ENCODE data around the gene AHDC1. TPM values are rescaled to one million over a fixed set of nuclear protein-coding genes. Genes with fewer than 3 reads are reported as not detected.

The AHDC1 gene
- total RNA-seq, 2 experiments from 2014 or later, result 10.3 to 12.1 TPM

DNA sequence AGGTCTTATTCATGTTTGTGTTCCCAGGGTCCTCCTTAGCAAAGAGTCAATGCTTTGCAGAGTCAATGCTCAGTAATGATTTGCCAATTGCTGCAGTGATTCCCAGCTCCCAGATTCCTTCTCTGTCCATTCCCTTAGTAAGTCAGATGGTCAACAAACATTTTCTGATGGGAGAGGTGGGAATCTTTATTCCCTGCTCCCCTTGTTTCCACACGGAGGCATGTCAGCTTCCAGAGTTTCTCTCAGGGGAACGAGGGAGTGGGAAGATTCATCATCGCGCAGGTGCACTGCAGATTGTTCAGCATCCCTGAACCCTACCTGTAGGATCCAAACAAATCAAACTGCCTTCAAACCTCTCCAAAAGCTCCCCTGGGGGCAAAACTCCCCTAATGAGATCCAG is 7.5 kb upstream of the AHDC1 start:
- CTCF ChIA-PET, result interaction anchor here (0.6 to 2.2 kb wide), 3 partner anchors 51 to 78 kb away, joined by 6 to 23 read pairs (median 6); no protein-coding TSS in a partner anchor
- no peaks in the 10 kb centered on the region for H3K27me3 Mint-ChIP-seq
- H3K4me3 Mint-ChIP-seq, result no peak overlapping the region
- no peaks in the 10 kb centered on the region for H3K36me3 Mint-ChIP-seq (ENCODE audit: low read depth)
- no peak overlapping the region for H3K27ac Mint-ChIP-seq
- H3K4me1 Mint-ChIP-seq, result peaks cover 26% of the 10 kb centered on the region
- H3K9me3 Mint-ChIP-seq (ENCODE audit: low read depth), result no peaks in the 10 kb centered on the region
- DNase-seq (no peak), ATAC-seq (no peak)
- intact Hi-C loops (cut with DNase I, micrococcal nuclease), result no loop called here
- POLR2A ChIA-PET, result interaction anchor here (0.5 kb wide), 1 partner anchor 53 kb away, joined by 3 read pairs; no protein-coding TSS in a partner anchor

DNA sequence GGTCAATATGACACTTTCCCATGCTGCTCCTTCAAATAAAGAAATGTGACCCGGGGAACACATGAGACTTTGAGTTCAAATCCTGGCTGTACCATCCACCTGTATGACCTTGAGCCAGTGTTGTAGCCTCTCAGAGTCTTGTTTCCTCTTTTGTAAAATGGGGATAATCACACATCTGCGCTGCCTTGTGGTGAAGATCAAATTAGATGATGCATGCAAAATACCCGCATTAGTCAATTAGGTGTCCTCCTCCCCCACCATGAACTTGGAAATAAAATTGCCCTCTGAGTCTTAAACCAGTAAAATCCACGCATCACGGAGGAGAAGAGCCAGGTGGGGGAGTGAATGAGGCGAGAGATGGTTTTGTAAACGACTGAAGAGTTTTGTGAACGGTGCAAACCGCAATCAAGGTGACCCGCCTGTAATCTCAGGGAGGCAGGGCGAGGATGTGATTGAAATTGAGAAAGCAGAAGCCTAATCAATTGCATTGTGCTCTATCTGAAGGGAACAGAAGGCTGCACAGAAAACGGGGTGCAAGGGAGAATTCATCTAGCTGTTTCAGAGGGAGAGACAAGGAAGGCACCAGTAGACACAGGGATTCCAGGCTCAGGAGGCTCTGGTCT is 5.8 kb upstream of the AHDC1 start:
- no peaks in the 10 kb centered on the region for H3K27me3 Mint-ChIP-seq
- intact Hi-C loops (cut with DNase I, micrococcal nuclease), result loop anchor here in 1 of 2 experiments (10.0 kb wide), 1 partner anchor 285 kb away; the partner anchor contains the start of gene TMEM222
- H3K4me3 Mint-ChIP-seq, result no peak overlapping the region
- H3K27ac Mint-ChIP-seq, result no peak overlapping the region
- ChIA-PET CTCF (interaction anchor here (0.8 to 6.7 kb wide), 7 partner anchors 23 to 196 kb away, joined by 3 to 172 read pairs (median 8); no protein-coding TSS in a partner anchor), POLR2A (no interaction called here)
- ATAC-seq (peak; percentile 22), DNase-seq (peak; percentile 38)
- no peaks in the 10 kb centered on the region for H3K36me3 Mint-ChIP-seq (ENCODE audit: low read depth)
- peaks cover 20% of the 10 kb centered on the region for H3K4me1 Mint-ChIP-seq
- no peaks in the 10 kb centered on the region for H3K9me3 Mint-ChIP-seq (ENCODE audit: low read depth)

DNA sequence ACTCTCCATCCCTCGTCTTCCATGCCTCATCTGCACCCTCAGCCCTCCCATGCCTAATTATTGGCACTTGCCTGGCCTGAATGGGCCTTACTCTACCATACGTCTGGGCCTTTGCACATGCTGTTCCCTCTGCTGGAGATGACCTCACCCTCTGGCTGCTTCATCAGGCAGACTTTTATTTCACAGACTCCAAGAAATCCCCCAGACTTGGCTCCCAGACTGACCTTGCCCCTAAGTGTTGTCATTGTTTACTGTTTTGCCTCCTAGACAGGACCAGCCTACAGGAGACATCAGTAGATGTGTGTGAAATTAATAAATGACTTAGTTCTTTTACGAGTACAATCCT is 5.2 kb upstream of the AHDC1 start:
- CTCF ChIA-PET, result interaction anchor here (0.8 to 6.7 kb wide), 7 partner anchors 24 to 211 kb away, joined by 3 to 172 read pairs (median 8); no protein-coding TSS in a partner anchor
- Mint-ChIP-seq H3K4me1 (peaks cover 16% of the 10 kb centered on the region), H3K9me3 (ENCODE audit: low read depth) (no peaks in the 10 kb centered on the region), H3K27me3 (no peaks in the 10 kb centered on the region), H3K36me3 (ENCODE audit: low read depth) (no peaks in the 10 kb centered on the region), H3K4me3 (no peak overlapping the region), H3K27ac (no peak overlapping the region)
- intact Hi-C loops (cut with DNase I, micrococcal nuclease), result loop anchor here in 1 of 2 experiments (10.0 kb wide), 1 partner anchor 284 kb away; the partner anchor contains the start of gene TMEM222
- ATAC-seq, result peak; percentile 9
- POLR2A ChIA-PET, result no interaction called here
- peak; percentile 24 for DNase-seq

DNA sequence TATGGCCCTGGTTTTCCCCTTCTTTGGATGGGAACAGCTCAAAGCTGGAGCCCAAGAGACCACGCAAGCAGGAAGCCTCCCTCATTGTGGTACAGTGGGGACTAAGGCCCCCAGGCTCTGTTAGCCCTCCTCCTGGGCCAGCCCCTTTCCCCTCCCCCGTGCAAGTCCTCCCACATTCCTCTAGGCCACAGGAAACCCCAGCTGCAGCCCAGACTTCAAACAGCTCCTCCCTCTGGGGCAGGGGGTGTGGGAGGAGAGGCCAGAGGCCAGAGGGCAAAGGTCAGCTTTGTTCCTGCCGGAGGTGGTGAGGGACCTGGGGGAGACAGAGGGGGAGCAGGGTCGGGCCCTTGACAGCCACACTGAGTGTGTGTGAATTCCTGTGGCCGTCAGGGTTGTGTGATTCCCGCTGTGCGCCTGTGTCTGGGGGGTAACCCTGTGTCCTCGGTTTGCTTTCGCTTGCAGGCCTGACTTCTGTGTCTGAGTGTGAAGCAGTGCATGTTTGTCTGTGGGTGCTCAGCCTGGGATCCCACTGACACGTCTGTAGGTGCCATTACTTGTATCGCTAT is 3.4 kb upstream of the AHDC1 start:
- intact Hi-C loops (cut with DNase I, micrococcal nuclease), result loop anchor here in 1 of 2 experiments (2.0 to 10.0 kb wide), 3 partner anchors 191 to 311 kb away; partner anchors contain the start of gene TMEM222
- Mint-ChIP-seq H3K36me3 (ENCODE audit: low read depth) (no peaks in the 10 kb centered on the region), H3K27ac (no peak overlapping the region), H3K27me3 (no peaks in the 10 kb centered on the region), H3K4me3 (no peak overlapping the region), H3K4me1 (peaks cover 9% of the 10 kb centered on the region), H3K9me3 (ENCODE audit: low read depth) (no peaks in the 10 kb centered on the region)
- ATAC-seq (no peak), DNase-seq (no peak)
- POLR2A ChIA-PET, result interaction anchor here (0.6 to 2.3 kb wide), 2 partner anchors 36 to 55 kb away, joined by 4 to 7 read pairs; no protein-coding TSS in a partner anchor
- CTCF ChIA-PET, result interaction anchor here (0.6 to 6.7 kb wide), 56 partner anchors 10 to 610 kb away, joined by 3 to 172 read pairs (median 4); partner anchors contain the start of gene IFI6

DNA sequence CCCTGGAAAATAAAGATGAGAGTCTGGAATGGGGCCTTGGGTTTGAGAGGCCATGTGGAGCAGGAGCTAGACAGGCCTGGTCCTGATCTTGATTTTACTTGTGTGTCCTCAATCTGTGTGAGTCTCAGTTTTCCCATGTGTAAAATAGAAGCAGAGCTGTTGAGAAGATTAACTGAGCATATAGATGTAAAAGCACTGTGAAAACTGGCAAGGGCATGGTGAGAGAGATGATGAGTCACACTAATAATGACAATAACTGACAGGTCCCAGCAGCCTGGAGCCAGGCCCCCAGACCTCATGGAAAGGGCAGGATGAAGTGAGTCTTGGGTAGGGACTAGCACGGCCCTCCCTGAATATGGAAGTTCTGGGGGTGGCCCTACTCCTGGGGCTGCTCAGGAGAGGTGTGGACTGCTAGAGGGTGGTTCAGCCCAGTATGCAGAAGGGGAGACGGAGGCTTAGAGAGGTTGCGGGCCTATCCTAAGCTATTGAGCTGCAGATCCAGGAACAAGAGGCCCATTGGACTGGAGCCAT is 2.8 kb upstream of the AHDC1 start:
- POLR2A ChIA-PET, result interaction anchor here (2.3 kb wide), 1 partner anchor 55 kb away, joined by 7 read pairs; no protein-coding TSS in a partner anchor

DNA sequence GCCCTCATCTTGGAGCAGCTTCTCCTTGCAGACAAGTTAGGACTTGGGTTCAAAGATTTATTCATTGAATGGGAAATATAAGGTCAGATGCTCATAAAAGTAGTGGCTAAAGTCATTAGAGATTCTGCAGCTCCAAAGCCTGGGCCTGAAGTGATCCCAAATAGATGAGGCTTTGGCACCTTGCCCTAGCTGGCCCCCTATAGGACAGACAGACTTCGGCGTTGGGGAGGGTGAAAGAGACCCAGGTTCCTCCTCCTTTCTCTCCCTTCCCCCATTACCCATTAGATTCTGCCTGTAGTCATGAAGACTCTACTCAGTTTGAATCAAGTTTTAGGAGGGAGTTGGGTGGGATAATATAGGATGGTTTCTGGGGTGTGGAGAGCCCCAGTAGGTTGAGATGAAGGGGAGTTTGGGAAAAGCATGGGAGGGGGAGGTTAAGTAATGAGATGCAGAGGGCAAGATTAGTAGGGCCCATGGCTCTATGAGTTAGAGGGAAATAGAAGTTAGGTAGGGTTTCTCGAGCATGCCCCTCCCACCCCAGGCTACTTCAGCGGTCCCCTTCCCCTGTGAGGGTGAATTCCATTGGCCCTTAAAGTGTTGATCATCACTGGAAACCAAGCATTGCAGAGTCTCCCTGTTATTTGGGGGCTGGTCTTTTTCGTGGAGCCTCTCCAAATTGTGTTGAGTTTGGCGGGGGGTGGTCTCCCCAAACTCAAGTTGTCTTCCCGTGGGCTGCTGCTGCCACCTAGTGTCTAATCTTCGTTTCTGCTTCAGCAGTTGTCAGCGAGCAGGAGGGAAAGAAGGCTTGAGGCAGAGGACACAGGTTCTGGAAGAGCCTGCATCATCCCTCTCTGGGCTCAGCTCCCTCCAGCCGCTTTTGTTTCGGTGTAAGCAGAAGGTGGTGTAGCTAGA is 2.1 kb upstream of the AHDC1 start:
- H3K9me3 Mint-ChIP-seq (ENCODE audit: low read depth), result no peaks in the 10 kb centered on the region
- peak; percentile 79 for DNase-seq
- H3K27ac Mint-ChIP-seq, result peak overlapping the region; percentile 58
- intact Hi-C loops (cut with DNase I, micrococcal nuclease), result loop anchor here (1.0 to 10.0 kb wide), 9 partner anchors 50 to 309 kb away; partner anchors contain the start of genes GPR3 (in 1 of the 2) and TMEM222 (in 1 of the 2)
- ATAC-seq, result no peak
- peaks cover 15% of the 10 kb centered on the region for H3K4me1 Mint-ChIP-seq
- CTCF ChIA-PET, result interaction anchor here (0.5 to 6.7 kb wide), 66 partner anchors 11 to 739 kb away, joined by 3 to 172 read pairs (median 4); partner anchors contain the start of genes IFI6 and XKR8
- no peak overlapping the region for H3K4me3 Mint-ChIP-seq
- no peaks in the 10 kb centered on the region for H3K27me3 Mint-ChIP-seq
- H3K36me3 Mint-ChIP-seq (ENCODE audit: low read depth), result no peaks in the 10 kb centered on the region
- POLR2A ChIA-PET, result interaction anchor here (0.8 to 2.3 kb wide), 2 partner anchors 56 to 185 kb away, joined by 3 to 7 read pairs; no protein-coding TSS in a partner anchor

More for the DNA sequence above, 2.8 kb upstream of the AHDC1 start:
- Mint-ChIP-seq H3K9me3 (ENCODE audit: low read depth) (no peaks in the 10 kb centered on the region), H3K36me3 (ENCODE audit: low read depth) (no peaks in the 10 kb centered on the region), H3K4me1 (peaks cover 10% of the 10 kb centered on the region), H3K4me3 (no peak overlapping the region), H3K27me3 (no peaks in the 10 kb centered on the region), H3K27ac (peak overlapping the region; percentile 58)
- intact Hi-C loops (cut with DNase I, micrococcal nuclease), result loop anchor here (1.0 to 10.0 kb wide), 8 partner anchors 50 to 310 kb away; partner anchors contain the start of genes GPR3 (in 1 of the 2) and TMEM222 (in 1 of the 2)
- DNase-seq, result no peak
- no peak for ATAC-seq
- CTCF ChIA-PET, result interaction anchor here (0.5 to 6.7 kb wide), 55 partner anchors 10 to 740 kb away, joined by 3 to 172 read pairs (median 4); partner anchors contain the start of gene XKR8

DNA sequence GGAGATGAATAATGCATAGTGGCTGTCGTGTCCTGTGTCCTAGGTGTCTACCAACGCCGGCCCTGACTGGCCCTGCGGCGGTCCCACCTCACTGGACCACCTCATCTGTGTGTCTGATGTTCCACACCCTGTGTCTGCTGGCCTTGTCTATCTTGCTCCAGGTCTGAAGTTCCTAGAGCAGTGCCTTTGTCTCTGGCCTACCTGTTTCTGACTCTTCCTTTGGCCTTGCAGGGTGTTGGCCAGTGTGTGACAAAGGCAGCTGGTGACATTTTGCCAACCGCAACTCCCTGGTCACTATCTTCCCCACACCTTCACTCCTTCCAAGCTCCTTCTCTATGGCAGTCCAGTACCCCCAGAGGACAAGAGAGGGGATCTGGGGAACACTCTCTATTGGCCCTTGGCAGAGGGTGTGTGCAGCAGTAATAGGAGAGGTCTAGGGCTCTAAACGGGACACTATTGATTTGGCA is 1.4 kb upstream of the AHDC1 start:
- Mint-ChIP-seq H3K36me3 (ENCODE audit: low read depth) (no peaks in the 10 kb centered on the region), H3K4me1 (peaks cover 22% of the 10 kb centered on the region), H3K27me3 (no peaks in the 10 kb centered on the region), H3K27ac (no peak overlapping the region), H3K4me3 (peak overlapping the region; percentile 35), H3K9me3 (ENCODE audit: low read depth) (no peaks in the 10 kb centered on the region)
- no peak for DNase-seq
- POLR2A ChIA-PET, result interaction anchor here (0.8 to 2.3 kb wide), 2 partner anchors 57 to 184 kb away, joined by 3 to 7 read pairs; no protein-coding TSS in a partner anchor
- ATAC-seq, result no peak
- intact Hi-C loops (cut with DNase I, micrococcal nuclease), result loop anchor here in 1 of 2 experiments (2.0 to 10.0 kb wide), 2 partner anchors 117 to 281 kb away; partner anchors contain the start of gene TMEM222
- CTCF ChIA-PET, result interaction anchor here (0.7 to 6.7 kb wide), 19 partner anchors 13 to 562 kb away, joined by 3 to 172 read pairs (median 5); partner anchors contain the start of gene IFI6

DNA sequence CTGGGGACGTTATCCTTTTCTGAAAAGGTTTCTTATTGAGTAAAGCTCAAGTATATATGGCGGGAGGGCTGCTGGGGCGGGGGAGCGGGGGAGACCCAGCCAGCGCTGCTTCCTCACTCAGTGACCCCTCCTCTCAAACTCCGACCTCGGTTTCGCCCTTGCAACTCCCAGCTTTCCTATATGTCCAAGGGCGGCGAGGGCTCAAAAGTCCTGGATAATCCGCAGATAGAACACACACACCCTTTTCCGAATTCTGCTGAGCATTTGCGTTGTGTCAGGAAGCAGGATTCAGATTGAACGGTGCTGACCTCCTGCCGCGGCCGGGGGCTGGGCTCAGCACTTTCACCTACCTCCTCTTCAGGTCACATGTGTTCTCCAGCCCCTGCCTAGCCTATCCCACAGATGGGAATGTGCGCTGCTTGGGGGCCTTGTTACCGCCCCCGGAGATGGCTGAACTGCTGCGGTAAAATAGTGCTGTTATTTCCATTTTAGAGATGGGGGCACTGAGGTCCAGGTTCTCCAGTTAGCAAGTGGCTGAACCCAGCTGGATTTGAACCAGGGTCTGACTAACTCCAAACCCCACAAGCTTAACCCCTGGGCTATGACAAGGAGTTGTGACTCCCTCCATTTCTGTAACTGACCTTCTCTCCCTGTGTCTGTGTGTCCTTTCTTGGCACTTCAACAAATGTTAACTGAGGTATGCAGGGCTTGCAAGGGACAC is 795 bp upstream of the AHDC1 start:
- no peaks in the 10 kb centered on the region for H3K9me3 Mint-ChIP-seq (ENCODE audit: low read depth)
- H3K27ac Mint-ChIP-seq, result no peak overlapping the region
- peaks cover 28% of the 10 kb centered on the region for H3K4me1 Mint-ChIP-seq
- H3K27me3 Mint-ChIP-seq, result no peaks in the 10 kb centered on the region
- ChIA-PET POLR2A (interaction anchor here (1.0 to 1.3 kb wide), 2 partner anchors 58 to 82 kb away, joined by 3 read pairs; no protein-coding TSS in a partner anchor), CTCF (interaction anchor here (0.8 to 6.7 kb wide), 18 partner anchors 36 to 562 kb away, joined by 3 to 172 read pairs (median 4); partner anchors contain the start of gene IFI6)
- ATAC-seq (no peak), DNase-seq (peak; percentile 15)
- H3K4me3 Mint-ChIP-seq, result peak overlapping the region; percentile 91
- intact Hi-C loops (cut with DNase I, micrococcal nuclease), result loop anchor here (1.0 to 10.0 kb wide), 12 partner anchors 36 to 370 kb away; partner anchors contain the start of genes TMEM222 (in 2 of the 2), FAM76A (in 1 of the 2), GPR3 (in 1 of the 2) and PPP1R8 (in 1 of the 2)
- no peaks in the 10 kb centered on the region for H3K36me3 Mint-ChIP-seq (ENCODE audit: low read depth)

DNA sequence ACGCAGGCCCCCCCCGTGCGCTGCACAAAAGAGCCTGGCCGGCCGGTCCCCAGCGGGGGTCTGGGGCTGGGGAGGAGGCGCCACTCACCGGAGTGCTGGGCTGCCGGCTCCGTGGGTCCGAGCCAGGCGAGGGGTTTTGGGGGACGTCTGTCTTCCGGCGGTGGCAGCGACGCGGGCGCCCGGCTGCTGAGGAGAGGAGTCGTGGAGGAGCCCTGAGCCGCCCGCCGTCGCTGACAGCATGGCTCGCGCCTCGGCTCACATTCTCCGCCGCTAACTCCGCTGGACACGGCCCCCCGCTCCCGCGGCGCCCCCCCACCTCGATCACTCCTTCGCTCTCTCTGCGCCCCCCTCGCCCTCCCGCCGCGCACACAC is 649 bp downstream of the AHDC1 start:
- intact Hi-C loops (cut with DNase I, micrococcal nuclease), result loop anchor here in 1 of 2 experiments (2.0 to 10.0 kb wide), 2 partner anchors 78 to 278 kb away; partner anchors contain the start of gene TMEM222
- H3K27ac Mint-ChIP-seq, result no peak overlapping the region
- H3K36me3 Mint-ChIP-seq (ENCODE audit: low read depth), result no peaks in the 10 kb centered on the region
- peak overlapping the region; percentile 91 for H3K4me3 Mint-ChIP-seq
- H3K27me3 Mint-ChIP-seq, result no peaks in the 10 kb centered on the region
- ChIA-PET CTCF (interaction anchor here (0.8 to 6.7 kb wide), 7 partner anchors 34 to 304 kb away, joined by 3 to 172 read pairs (median 4); no protein-coding TSS in a partner anchor), POLR2A (interaction anchor here (0.5 to 1.3 kb wide), 4 partner anchors 60 to 270 kb away, joined by 3 read pairs; no protein-coding TSS in a partner anchor)
- peak; percentile 63 for DNase-seq
- ATAC-seq, result no peak
- no peaks in the 10 kb centered on the region for H3K9me3 Mint-ChIP-seq (ENCODE audit: low read depth)
- H3K4me1 Mint-ChIP-seq, result peaks cover 41% of the 10 kb centered on the region
